Heart left ventricle (tissue), 16 donors: ENCODE results near the gene SPAG6. TPM values are rescaled to one million over a fixed set of nuclear protein-coding genes. Genes with fewer than 3 reads are reported as not detected.

Experiments used
- ATAC-seq, 4 donors: fragments of 200-7000 bp; cut with Tn5 transposase; one replicate each; pipeline ENCODE4 v1.9.1; 2020 to 2022; ENCODE audit warnings: moderate library complexity in 4 of 4, mild to moderate bottlenecking in 3 of 4, moderate number of reproducible peaks in 1 of 4
- DNase-seq, 5 donors: peaks; one replicate each; pipeline ENCODE4 v3.0.0-alpha.2; 2020
- H3K27ac ChIP-seq, 12 donors: fragments of 200-600 bp; sonication (generic) in 4 of 12; one replicate each; pipeline versions ENCODE4 v1.5.0 to v1.8.0; 2016 to 2022; ENCODE audit warnings: mild to moderate bottlenecking in 2 of 12
- H3K27me3 ChIP-seq, 9 donors: fragments of 200-600 bp; sonication (generic) in 2 of 9; one replicate each; pipeline versions ENCODE4 v1.5.1 to v1.8.0; 2016 to 2022; ENCODE audit warnings: mild to moderate bottlenecking in 3 of 9
- H3K36me3 ChIP-seq, 9 donors: fragments of 200-600 bp; sonication (generic) in 2 of 9; one replicate each; pipeline versions ENCODE4 v1.5.0 to v1.8.0; 2018 to 2022; ENCODE audit warnings: mild to moderate bottlenecking in 2 of 9
- H3K4me1 ChIP-seq, 12 donors: fragments of 200-600 bp; sonication (generic) in 4 of 12; one replicate each; pipeline versions ENCODE4 v1.5.0 to v1.8.0; 2016 to 2022; ENCODE audit warnings: mild to moderate bottlenecking in 3 of 12
- H3K4me3 ChIP-seq, 12 donors: fragments of 200-600 bp; sonication (generic) in 4 of 12; one replicate each; pipeline versions ENCODE4 v1.5.0 to v1.8.0; 2017 to 2022; ENCODE audit warnings: mild to moderate bottlenecking in 9 of 12, moderate library complexity in 4 of 12
- H3K9me3 ChIP-seq, 12 donors: fragments of 200-600 bp; sonication (generic) in 4 of 12; one replicate each; pipeline versions ENCODE4 v1.5.0 to v1.8.0; 2016 to 2022; ENCODE audit warnings: mild to moderate bottlenecking in 1 of 12
- POLR2A ChIP-seq, 2 donors: fragments of 450-650 bp; IDR thresholded peaks; one replicate each; pipeline ENCODE4 v1.6.1; 2017; ENCODE audit warnings: antibody characterized with exemption in 2 of 2, mild to moderate bottlenecking in 2 of 2, moderate library complexity in 2 of 2
- WGBS, 4 donors: extraction: QIAGEN DNeasy Blood & Tissue Kit in 2 of 4; methylation state at CpG; one replicate each; pipeline versions ENCODE4 v1.1.5 to v1.1.7; 2013 to 2018; 5-methylcytosine and 5-hydroxymethylcytosine counted together
- intact Hi-C, 10 donors: fragments of 100-400 bp; cut with DNase I; formaldehyde crosslinking; loops; one replicate each; pipeline versions ENCODE4 v1.11.1 to v1.14.2; 2022
- polyA plus RNA-seq, 2 donors: library from polyadenylated mRNA; stranded (reverse); fragments of 200-250 nt; gene quantifications; one replicate each; pipeline ENCODE4 v1.2.3, GENCODE V29; 2013
- total RNA-seq, 9 donors: library from RNA; depleted of rRNA in 2 of 9; stranded (reverse); fragments of >200 nt in 2 of 9; fragmentation: NEBNext Ultra II Directional in 3 of 9; extraction: Animal tissue kit (Norgen Biotek cat#: 25700) in 3 of 9; gene quantifications; one replicate each; pipeline versions ENCODE4 v1.1.0 to v1.2.4, GENCODE V29; 2016 to 2023
- TF ChIP-seq, protein P1 (sequence below), 12 donors: fragments of 200-600 bp; sonication (generic) in 4 of 12; IDR thresholded peaks; one replicate each; pipeline versions ENCODE4 v1.5.0 to v1.8.0; 2018 to 2022; ENCODE audit warnings: antibody characterized with exemption in 12 of 12, mild to moderate bottlenecking in 5 of 12
- donor health status: ischemic (EF 13 %, LVEDD 7.1; RV severe dilation, severe dysfunction).
- donor health status: healthy with polysubstance abuse.
- donor health status: DM: no; HTN: yes; CAD: no.
- donor health status: DM: no; HTN: no; CAD: no.
- donor health status: ischemic (EF 25% LVEDD 6.9; RV normal size, moderate dysfunction).
- donor health status: ischemic (EF 25% LVEDD 5.7; RV mildly dilated, moderate dysfunction).
- donor health status: healthy.
- donor health status: DM: yes; HTN: yes; CAD: no.
- donor health status: ischemic (EF 35%, LVEDD 5.7; RV mildly dilated, moderate dysfunction).
- donor health status: nonischemic (EF 11% LVEDD 7.7; RV severe dilation, severe dysfunction).
- donor health status: DM: yes; HTN: yes; CAD: no.
- donor health status: PGD.
- donor health status: ischemic (EF 29% LVEDD 5.4; RV normal size, mild dysfunction).
- donor health status: nonischemic (EF 23%, LVEDD 6.1; RV moderate dilation, normal function).

SPAG6 gene
- total and polyA plus RNA-seq, 11 donors, result 0.42 TPM; not detected in 10

DNA sequence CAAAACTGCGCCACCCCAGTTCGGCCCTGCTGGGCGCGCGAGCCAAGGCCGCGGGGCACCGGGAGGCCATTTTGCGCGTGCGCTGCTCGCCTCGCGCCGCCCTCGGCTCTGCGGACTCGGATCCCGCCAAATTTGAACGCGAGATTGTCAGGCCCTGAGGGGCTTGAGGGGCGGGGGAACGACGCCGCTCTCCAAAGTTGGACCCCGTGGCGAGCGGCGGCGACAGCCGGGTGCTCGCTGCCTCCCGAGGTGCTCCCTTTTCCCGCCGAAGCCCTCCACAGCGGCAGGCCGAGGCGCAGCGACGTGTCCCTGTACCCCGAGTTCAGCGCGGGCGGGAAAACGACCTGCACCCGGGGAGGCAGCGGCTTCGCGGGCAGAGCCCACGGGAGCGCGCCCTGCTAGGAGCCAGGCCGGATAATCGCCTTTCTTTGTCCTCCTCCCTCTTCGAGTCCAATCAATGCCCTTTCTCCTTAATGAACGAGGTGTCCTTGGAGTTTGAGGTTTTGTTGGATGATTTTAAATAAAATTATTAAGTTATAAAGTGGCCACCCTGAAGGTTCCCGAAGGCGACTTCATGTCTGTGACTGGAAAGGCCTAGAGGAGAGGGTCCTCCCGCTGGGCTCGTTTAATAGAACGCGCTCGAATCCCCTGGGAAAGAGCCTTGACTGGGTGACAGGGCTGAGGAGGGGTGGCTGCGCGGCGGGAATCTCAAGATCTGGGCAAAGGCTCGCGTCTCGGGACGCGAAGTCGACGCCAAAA is 10.7 kb upstream of the SPAG6 start:
- Histone ChIP-seq H3K27ac (no peak overlapping the region), H3K4me3 (peak overlapping the region; percentile 8 to 65 (median 50)), H3K36me3 (peaks cover 0 to 14% (median 7%) of the 10 kb centered on the region in 9 donors), H3K27me3 (peaks cover 41 to 66% (median 58%) of the 10 kb centered on the region in 9 donors), H3K9me3 (peaks cover 0 to 7% (median 0%) of the 10 kb centered on the region in 12 donors), H3K4me1 (peaks cover 9 to 43% (median 22%) of the 10 kb centered on the region in 12 donors)
- intact Hi-C loops, result no loop called here
- ATAC-seq (peak in 2 of 4 donors; percentile 23 to 42), DNase-seq (peak in 3 of 5 donors; percentile 25 to 66 (median 33))
- TF ChIP-seq, protein P1, sequence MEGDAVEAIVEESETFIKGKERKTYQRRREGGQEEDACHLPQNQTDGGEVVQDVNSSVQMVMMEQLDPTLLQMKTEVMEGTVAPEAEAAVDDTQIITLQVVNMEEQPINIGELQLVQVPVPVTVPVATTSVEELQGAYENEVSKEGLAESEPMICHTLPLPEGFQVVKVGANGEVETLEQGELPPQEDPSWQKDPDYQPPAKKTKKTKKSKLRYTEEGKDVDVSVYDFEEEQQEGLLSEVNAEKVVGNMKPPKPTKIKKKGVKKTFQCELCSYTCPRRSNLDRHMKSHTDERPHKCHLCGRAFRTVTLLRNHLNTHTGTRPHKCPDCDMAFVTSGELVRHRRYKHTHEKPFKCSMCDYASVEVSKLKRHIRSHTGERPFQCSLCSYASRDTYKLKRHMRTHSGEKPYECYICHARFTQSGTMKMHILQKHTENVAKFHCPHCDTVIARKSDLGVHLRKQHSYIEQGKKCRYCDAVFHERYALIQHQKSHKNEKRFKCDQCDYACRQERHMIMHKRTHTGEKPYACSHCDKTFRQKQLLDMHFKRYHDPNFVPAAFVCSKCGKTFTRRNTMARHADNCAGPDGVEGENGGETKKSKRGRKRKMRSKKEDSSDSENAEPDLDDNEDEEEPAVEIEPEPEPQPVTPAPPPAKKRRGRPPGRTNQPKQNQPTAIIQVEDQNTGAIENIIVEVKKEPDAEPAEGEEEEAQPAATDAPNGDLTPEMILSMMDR (IDR thresholded peaks at IDR 0.05), result no peak
- TF ChIP-seq POLR2A (IDR thresholded peaks at IDR 0.05), result no peak
- WGBS, 4 donors, result 8 to 12% (median 10%) methylated on average over 44 to 73 of the region's 73 CpGs

DNA sequence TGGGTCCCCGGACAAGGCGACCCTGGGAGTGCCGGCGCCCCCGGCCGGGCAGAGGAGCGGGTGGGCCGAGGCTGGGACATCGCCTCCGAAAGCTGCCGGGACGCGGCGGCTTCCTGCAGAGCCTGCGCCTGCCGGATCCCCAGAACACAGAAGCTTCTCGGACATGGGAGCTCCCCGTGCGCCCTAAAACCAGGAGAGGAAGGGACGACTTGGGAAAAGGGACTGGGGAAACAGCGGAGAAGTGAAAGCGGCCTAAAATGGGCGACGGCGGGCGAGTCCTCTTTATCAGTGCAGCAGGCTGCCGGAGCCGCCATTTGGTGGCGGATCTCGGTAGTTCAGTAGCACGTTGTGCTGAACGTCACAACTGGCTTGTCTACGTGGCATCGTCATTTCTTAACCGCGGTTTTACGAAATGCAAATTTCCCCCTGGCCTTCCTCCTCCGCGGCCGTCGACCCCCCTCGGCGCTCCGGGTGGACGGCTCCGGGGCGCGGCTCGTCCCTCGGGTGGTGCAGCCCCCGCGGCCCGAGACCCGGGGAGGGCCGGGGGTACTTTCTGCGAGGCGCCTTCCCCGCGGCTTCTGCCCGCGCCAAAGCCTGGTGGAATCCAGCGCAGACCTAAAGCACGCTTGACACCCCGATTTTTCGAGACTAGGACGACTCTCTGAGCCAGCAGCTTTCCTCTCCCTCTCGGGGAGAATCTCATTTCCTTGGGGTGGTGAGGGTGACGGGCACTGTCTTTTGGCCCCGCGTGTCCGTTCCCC is 9.9 kb upstream of the SPAG6 start:
- peak in 4 of 5 donors; percentile 32 to 65 (median 50) for DNase-seq
- Histone ChIP-seq H3K27ac (no peak overlapping the region), H3K4me1 (peaks cover 10 to 47% (median 26%) of the 10 kb centered on the region in 12 donors), H3K4me3 (peak overlapping the region; percentile 8 to 65 (median 50)), H3K9me3 (peaks cover 0 to 7% (median 0%) of the 10 kb centered on the region in 12 donors), H3K27me3 (peaks cover 41 to 70% (median 61%) of the 10 kb centered on the region in 9 donors), H3K36me3 (peaks cover 0 to 6% (median 0%) of the 10 kb centered on the region in 9 donors)
- 1 to 4% (median 2%) methylated on average over 34 to 71 of the region's 71 CpGs for WGBS, 4 donors
- no peak for TF ChIP-seq POLR2A (IDR thresholded peaks at IDR 0.05)
- TF ChIP-seq, protein P1 (IDR thresholded peaks at IDR 0.05), result peak in 4 of 12 donors; percentile 9 to 25 (median 18)
- peak in 3 of 4 donors; percentile 58 to 64 (median 62) for ATAC-seq
- intact Hi-C loops, result no loop called here

DNA sequence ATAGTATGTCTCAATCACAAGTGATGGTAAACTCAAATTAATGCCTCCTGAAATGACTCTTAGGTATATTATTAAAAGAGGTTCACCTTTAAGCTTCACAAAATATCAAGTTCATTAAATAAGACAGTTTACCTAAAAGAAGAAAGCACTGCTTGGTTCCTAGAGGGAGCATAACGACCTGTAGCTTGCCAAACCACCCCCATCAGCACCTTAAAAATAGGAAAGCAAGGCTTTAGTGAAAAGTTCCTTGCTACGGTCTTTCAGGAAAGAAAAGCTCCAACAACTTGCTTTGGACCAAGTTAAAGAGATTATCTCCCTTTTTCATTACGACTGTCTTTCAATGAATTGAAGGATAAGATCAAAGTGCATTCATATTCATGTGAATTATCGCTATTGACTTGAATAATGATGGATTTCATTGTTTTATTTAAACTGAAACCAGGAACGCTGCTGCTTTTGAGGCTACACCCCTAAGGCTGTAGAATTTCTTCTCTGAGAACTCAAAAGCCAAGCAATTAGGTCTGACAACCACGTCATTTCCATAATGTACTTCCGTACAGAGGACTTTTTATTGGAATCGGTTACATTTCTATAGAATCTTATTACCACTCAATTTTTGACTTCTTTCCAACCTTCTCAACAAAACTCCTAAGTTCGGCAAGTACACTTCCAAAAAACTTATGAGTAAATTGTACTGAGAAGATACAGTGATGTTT is 7.0 kb upstream of the SPAG6 start:
- WGBS, 4 donors, result 14 to 24% (median 20%) methylated on average over 9 of the region's 9 CpGs
- H3K27ac ChIP-seq, result no peak overlapping the region
- H3K27me3 ChIP-seq, result peaks cover 53 to 89% (median 83%) of the 10 kb centered on the region in 9 donors
- H3K4me1 ChIP-seq, result peaks cover 10 to 54% (median 30%) of the 10 kb centered on the region in 12 donors
- no peak overlapping the region for H3K4me3 ChIP-seq
- H3K9me3 ChIP-seq, result peaks cover 0 to 7% (median 0%) of the 10 kb centered on the region in 12 donors
- no peak for ATAC-seq
- DNase-seq, result no peak
- intact Hi-C loops, result no loop called here
- no peaks in the 10 kb centered on the region for H3K36me3 ChIP-seq
- no peak for TF ChIP-seq POLR2A (IDR thresholded peaks at IDR 0.05)
- TF ChIP-seq, protein P1 (IDR thresholded peaks at IDR 0.05), result no peak
